RWPE2 (cell line): ENCODE results near the gene FIP1L1.
A peak's percentile ranks its signal among the peaks of the same experiment; 100 is the strongest.

ENCODE experiments used
- ATAC-seq: fragments of 200-7000 bp; cut with Tn5 transposase; 3 replicates; pipeline ENCODE4 v1.9.1; 2021; ENCODE audit warnings: low read depth
- DNase-seq: peaks from one replicate; pipeline ENCODE4 v3.0.0-alpha.2; 2020; ENCODE audit warnings: low spot score
- H3K27ac ChIP-seq: fragments of 450-650 bp; 2 replicates; pipeline ENCODE4 v1.5.1; 2017; ENCODE audit warnings: mild to moderate bottlenecking; ENCODE audit not compliant: poor library complexity, severe bottlenecking
- H3K27me3 ChIP-seq: fragments of 250-450 bp; sonication (Bioruptor Pico); 2 replicates; pipeline ENCODE4 v1.5.1; 2021; ENCODE audit warnings: mild to moderate bottlenecking, moderate library complexity; ENCODE audit not compliant: insufficient read depth, poor library complexity, severe bottlenecking
- H3K36me3 ChIP-seq: fragments of 250-450 bp; sonication (Bioruptor Pico); 2 replicates; pipeline ENCODE4 v1.5.1; 2020; ENCODE audit warnings: low read depth, mild to moderate bottlenecking, moderate library complexity
- H3K4me1 ChIP-seq: fragments of 250-450 bp; sonication (Bioruptor Pico); 2 replicates; pipeline ENCODE4 v1.5.1; 2021; ENCODE audit warnings: mild to moderate bottlenecking, moderate library complexity; ENCODE audit not compliant: insufficient read depth, poor library complexity, severe bottlenecking
- H3K4me3 ChIP-seq: fragments of 250-450 bp; sonication (Bioruptor Pico); 2 replicates; pipeline ENCODE4 v1.5.1; 2021; ENCODE audit warnings: mild to moderate bottlenecking, moderate library complexity; ENCODE audit not compliant: severe bottlenecking
- H3K9me3 ChIP-seq: fragments of 250-450 bp; sonication (Bioruptor Pico); 2 replicates; pipeline ENCODE4 v1.5.1; 2021; ENCODE audit warnings: mild to moderate bottlenecking, moderate library complexity; ENCODE audit not compliant: severe bottlenecking
- TF ChIP-seq, protein P1 (sequence below): fragments of 450-650 bp; IDR thresholded peaks from one replicate; pipeline ENCODE4 v1.5.1; 2017; ENCODE audit warnings: mild to moderate bottlenecking, moderate library complexity; ENCODE audit not compliant: poor library complexity, severe bottlenecking

FIP1L1 gene

DNA sequence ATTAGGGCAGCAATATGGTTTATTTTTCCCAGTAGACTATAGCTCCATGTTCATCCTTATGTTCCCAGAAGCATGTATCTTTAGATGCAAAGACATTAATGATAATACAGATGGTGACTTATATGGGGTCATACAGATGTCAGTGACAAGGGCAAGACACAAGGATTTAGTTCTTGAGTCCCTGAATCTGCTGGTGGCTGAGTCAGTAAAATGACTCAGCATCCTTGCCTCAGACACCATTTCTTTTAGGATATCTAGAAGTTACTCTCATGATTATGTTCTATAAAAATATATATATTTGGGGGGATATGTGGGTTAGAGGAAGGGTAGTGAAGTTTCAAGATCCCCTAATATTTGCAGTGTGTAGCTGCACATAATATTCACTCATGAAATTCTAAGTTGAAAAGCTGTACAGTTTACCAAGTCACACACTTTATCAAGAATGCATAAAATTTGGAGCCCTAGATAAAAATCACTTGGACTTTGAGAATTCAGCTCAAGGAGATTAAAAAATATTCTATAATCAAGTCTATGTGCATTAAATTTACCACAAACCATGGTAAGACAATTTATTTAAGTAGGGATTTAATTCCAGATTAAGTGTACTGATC is 111.9 kb downstream of the FIP1L1 start:
- TF ChIP-seq, protein P1, sequence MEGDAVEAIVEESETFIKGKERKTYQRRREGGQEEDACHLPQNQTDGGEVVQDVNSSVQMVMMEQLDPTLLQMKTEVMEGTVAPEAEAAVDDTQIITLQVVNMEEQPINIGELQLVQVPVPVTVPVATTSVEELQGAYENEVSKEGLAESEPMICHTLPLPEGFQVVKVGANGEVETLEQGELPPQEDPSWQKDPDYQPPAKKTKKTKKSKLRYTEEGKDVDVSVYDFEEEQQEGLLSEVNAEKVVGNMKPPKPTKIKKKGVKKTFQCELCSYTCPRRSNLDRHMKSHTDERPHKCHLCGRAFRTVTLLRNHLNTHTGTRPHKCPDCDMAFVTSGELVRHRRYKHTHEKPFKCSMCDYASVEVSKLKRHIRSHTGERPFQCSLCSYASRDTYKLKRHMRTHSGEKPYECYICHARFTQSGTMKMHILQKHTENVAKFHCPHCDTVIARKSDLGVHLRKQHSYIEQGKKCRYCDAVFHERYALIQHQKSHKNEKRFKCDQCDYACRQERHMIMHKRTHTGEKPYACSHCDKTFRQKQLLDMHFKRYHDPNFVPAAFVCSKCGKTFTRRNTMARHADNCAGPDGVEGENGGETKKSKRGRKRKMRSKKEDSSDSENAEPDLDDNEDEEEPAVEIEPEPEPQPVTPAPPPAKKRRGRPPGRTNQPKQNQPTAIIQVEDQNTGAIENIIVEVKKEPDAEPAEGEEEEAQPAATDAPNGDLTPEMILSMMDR, result no peak
- no peak for ATAC-seq

DNA sequence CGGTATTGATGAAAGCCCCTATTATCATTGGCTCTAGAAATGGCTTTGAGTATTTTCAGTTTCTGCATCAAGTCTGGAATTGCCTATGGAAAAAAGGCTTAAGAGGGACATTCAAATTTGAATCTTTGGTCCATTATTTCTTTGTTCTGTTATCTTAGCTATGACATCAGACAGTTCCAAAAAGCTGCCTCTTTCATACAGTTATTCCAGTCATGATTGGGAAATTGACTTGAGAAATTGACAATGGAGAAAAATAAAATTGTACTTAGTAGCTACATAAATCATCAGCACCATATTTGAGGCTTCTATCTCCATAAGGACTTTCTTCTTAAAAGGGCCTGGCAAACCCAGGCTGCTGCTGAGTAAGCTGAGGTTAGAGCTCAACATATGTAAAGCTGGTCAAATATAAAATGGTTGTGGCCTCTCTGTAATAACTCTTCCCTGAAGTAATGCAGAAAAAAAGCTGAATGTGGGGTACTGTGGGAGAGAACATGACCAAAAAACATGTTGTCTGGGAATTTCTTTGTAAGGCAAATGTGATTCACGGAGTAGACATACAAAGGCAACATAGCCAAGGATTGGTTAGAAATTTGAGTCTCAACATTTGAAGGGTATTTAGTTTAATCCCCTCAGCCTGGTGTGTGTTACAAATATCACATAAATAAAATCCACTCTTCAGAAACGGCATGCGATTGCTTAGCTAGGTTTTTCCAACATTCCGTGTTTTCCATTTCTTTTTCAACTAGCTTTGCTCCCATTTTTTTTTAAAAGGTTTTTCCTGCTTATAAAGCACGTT is 112.9 kb downstream of the FIP1L1 start:
- Histone ChIP-seq H3K36me3 (no peaks in the 10 kb centered on the region), H3K27ac (no peak overlapping the region), H3K4me1 (peaks cover 3% of the 10 kb centered on the region), H3K9me3 (no peaks in the 10 kb centered on the region), H3K27me3 (no peaks in the 10 kb centered on the region), H3K4me3 (no peak overlapping the region)
- TF ChIP-seq, protein P1, result no peak
- DNase-seq (no peak), ATAC-seq (no peak)

More for the DNA sequence above, 111.9 kb downstream of the FIP1L1 start:
- Histone ChIP-seq H3K4me3 (no peak overlapping the region), H3K27ac (no peak overlapping the region), H3K27me3 (no peaks in the 10 kb centered on the region), H3K9me3 (no peaks in the 10 kb centered on the region), H3K36me3 (no peaks in the 10 kb centered on the region), H3K4me1 (peaks cover 3% of the 10 kb centered on the region)
- DNase-seq, result no peak

DNA sequence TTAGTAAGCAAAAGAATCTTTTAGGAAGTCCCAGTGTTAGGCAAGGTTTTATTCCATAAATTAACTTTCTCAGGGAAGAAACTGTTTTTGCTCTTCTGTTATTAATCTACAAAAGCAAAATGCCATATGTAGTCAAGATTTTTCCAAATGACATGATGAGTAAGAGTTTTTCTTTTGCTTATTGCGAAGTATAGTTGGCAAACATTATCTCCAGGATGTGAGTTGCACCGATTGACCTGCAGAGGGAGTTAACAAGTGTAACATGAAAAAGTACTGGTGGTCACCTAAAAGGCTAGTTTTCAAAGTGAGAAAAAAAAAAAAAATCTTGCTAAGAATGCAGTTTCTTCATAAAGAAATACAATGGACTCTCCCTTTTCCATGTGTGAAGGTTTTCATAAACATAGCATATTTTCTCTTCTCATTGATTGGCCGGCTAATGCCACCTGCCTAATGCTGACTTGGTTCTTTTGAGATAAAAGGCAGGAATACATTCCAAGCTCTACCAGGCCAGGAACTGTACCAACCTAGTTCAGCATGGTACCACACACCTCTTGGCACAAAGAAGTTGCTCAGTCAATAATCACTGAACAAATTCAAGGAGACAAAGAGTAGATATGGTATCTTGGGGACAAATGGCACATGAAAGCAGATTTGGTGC is 113.7 kb downstream of the FIP1L1 start:
- DNase-seq (no peak), ATAC-seq (peak; percentile 58)
- H3K27me3 ChIP-seq, result no peaks in the 10 kb centered on the region
- no peaks in the 10 kb centered on the region for H3K9me3 ChIP-seq
- H3K27ac ChIP-seq, result no peak overlapping the region
- H3K4me1 ChIP-seq, result peaks cover 3% of the 10 kb centered on the region
- H3K4me3 ChIP-seq, result no peak overlapping the region
- TF ChIP-seq, protein P1, result peak; percentile 84
- H3K36me3 ChIP-seq, result no peaks in the 10 kb centered on the region

- no peaks in the 10 kb centered on the region for H3K27me3 ChIP-seq
- TF ChIP-seq, protein P1, result no peak
- no peak overlapping the region for H3K4me3 ChIP-seq
- no peak overlapping the region for H3K27ac ChIP-seq
- H3K9me3 ChIP-seq, result no peaks in the 10 kb centered on the region
- DNase-seq, result no peak
- H3K36me3 ChIP-seq, result no peaks in the 10 kb centered on the region
- no peak for ATAC-seq
- peaks cover 3% of the 10 kb centered on the region for H3K4me1 ChIP-seq
Measured at GRCh38 chr4:53494851-53495250, 117.4 kb downstream of the FIP1L1 start.
